HepG2 (cell line): ENCODE results near the gene MICOS13. TPM values are rescaled to one million over a fixed set of nuclear protein-coding genes. Genes with fewer than 3 reads are reported as not detected.

Experiments
- ADNP ChIP-seq: sonication (generic); formaldehyde crosslinking; IDR thresholded peaks from 2 replicates; pipeline ENCODE4 v1.4.0; 2020; ENCODE audit warnings: missing genetic modification reagents
- AGO1 ChIP-seq: fragments of 200-400 bp; formaldehyde crosslinking; IDR thresholded peaks from 2 replicates; pipeline ENCODE4 v1.6.1; 2017; ENCODE audit warnings: mild to moderate bottlenecking, low read depth, low read length, moderate library complexity; ENCODE audit not compliant: poor library complexity, severe bottlenecking
- CCAR2 ChIP-seq: fragments of 200-400 bp; formaldehyde crosslinking; optimal IDR thresholded peaks from 2 replicates; pipeline ENCODE3; 2018; ENCODE audit warnings: low read depth, mild to moderate bottlenecking, low read length, moderate library complexity
- GATAD2A ChIP-seq: IDR thresholded peaks from 2 replicates; pipeline ENCODE4 v1.6.1; 2016
- MED1 ChIP-seq: sonication (generic); formaldehyde crosslinking; IDR thresholded peaks from 2 replicates; pipeline ENCODE4 v1.4.0; 2020; ENCODE audit warnings: missing genetic modification reagents
- NR3C1 ChIP-seq: sonication (generic); formaldehyde crosslinking; IDR thresholded peaks from 2 replicates; pipeline ENCODE4 v1.4.0; 2020; ENCODE audit warnings: missing genetic modification reagents
- SETDB1 ChIP-seq: sonication (generic); formaldehyde crosslinking; IDR thresholded peaks from 2 replicates; pipeline ENCODE4 v1.5.1; 2020; ENCODE audit warnings: missing genetic modification reagents, mild to moderate bottlenecking, borderline replicate concordance
- XBP1 ChIP-seq: sonication (generic); formaldehyde crosslinking; IDR thresholded peaks from 2 replicates; pipeline ENCODE4 v1.5.0; 2020; ENCODE audit warnings: missing genetic modification reagents
- ZNF205 ChIP-seq: IDR thresholded peaks from 2 replicates; pipeline ENCODE4 v1.6.1; 2018; ENCODE audit warnings: missing biosample characterization, missing genetic modification reagents
- ZNF260 ChIP-seq: sonication (generic); formaldehyde crosslinking; IDR thresholded peaks from 2 replicates; pipeline ENCODE4 v1.4.0; 2020; ENCODE audit warnings: missing genetic modification reagents, low read depth, mild to moderate bottlenecking, borderline replicate concordance
- ZNF329 ChIP-seq: sonication (generic); formaldehyde crosslinking; IDR thresholded peaks from 2 replicates; pipeline ENCODE4 v1.9.0; 2021; ENCODE audit warnings: low read depth, mild to moderate bottlenecking, missing genetic modification reagents
- ZNF331 ChIP-seq: sonication (generic); formaldehyde crosslinking; IDR thresholded peaks from 2 replicates; pipeline ENCODE4 v1.4.0; 2020; ENCODE audit warnings: missing genetic modification reagents
- ZNF543 ChIP-seq: sonication (generic); formaldehyde crosslinking; IDR thresholded peaks from 2 replicates; pipeline ENCODE4 v1.4.0; 2020; ENCODE audit warnings: mild to moderate bottlenecking, missing genetic modification reagents
- ZSCAN12 ChIP-seq: sonication (generic); formaldehyde crosslinking; IDR thresholded peaks from 2 replicates; pipeline ENCODE4 v1.9.0; 2021; ENCODE audit warnings: mild to moderate bottlenecking, missing genetic modification reagents
- polyA plus RNA-seq, 8 experiments: library from polyadenylated mRNA; depleted of rRNA in 3 of 8; stranded (reverse) in 7 of 8; unstranded in 1 of 8; fragments of >200 nt; fragmentation: Illumina TruSeq in 4 of 8; extraction: Trizol in 4 of 8; gene quantifications; 2 replicates each; pipeline versions ENCODE4 v1.2.1 to v1.2.3, GENCODE V29; 2011 to 2016; ENCODE audit warnings: low read depth in 4 of 8, missing spikeins in 1 of 8, mixed read lengths in 1 of 8; ENCODE audit not compliant: insufficient read depth in 1 of 8
- total RNA-seq, 5 experiments: library from RNA; depleted of rRNA; stranded (reverse); fragments of >200 nt; fragmentation: Illumina TruSeq; extraction: Trizol; gene quantifications; 2 replicates each; pipeline ENCODE4 v1.2.3, GENCODE V29; 2016; ENCODE audit warnings: low read depth in 1 of 5
- TF ChIP-seq, protein P1 (sequence below): sonication (generic); formaldehyde crosslinking; IDR thresholded peaks from 2 replicates; pipeline ENCODE4 v1.5.1; 2020; ENCODE audit warnings: mild to moderate bottlenecking, missing genetic modification reagents, borderline replicate concordance
- TF ChIP-seq, protein P2 (sequence below): sonication (generic); formaldehyde crosslinking; IDR thresholded peaks from 2 replicates; pipeline ENCODE4 v1.5.0; 2020; ENCODE audit warnings: missing genetic modification reagents
- TF ChIP-seq, protein P3 (sequence below): fragments of 450-650 bp; IDR thresholded peaks from 2 replicates; pipeline ENCODE4 v1.6.1; 2017
- TF ChIP-seq, protein P4 (sequence below): sonication (generic); formaldehyde crosslinking; IDR thresholded peaks from 2 replicates; pipeline ENCODE4 v1.4.0; 2020; ENCODE audit warnings: missing genetic modification reagents, borderline replicate concordance

Gene MICOS13
- total and polyA plus RNA-seq, 2 of the 13 experiments (the other 11 are each of a cell fraction or from before 2014, with no cell fraction given) = 28.8 to 35.4 TPM

DNA sequence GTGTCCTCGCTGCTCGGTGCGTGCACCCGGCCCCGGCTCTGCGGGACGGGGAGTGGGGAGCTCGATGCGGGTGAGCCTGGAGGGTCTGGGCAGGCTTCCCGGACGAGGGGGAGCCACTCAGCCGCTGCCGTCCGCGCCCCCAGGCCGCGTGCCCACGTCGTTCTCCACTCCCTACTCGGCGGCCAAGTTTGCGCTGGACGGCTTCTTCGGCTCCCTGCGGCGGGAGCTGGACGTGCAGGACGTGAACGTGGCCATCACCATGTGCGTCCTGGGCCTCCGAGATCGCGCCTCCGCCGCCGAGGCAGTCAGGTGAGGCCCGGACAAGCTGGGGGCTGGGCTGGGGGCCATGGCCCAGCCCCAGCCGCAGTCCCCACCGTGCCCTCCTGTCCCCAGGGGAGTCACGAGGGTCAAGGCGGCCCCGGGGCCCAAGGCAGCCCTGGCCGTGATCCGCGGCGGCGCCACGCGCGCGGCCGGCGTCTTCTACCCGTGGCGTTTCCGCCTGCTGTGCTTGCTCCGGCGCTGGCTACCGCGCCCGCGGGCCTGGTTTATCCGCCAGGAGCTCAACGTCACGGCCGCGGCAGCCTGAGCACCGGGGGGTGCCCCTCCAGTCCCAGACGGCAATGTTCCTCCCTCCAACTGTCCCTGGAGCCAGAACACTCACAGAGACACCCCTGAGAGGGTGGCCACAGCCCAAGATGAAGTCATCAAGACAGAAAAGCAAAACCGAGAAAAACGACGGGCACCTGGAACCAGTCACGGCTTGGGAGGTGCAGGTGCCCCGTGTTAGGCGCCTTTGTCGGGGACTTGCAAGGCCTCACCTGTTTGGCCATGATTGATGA lies 7.3 kb upstream of the MICOS13 start (continued):
- TF ChIP-seq, protein P1, sequence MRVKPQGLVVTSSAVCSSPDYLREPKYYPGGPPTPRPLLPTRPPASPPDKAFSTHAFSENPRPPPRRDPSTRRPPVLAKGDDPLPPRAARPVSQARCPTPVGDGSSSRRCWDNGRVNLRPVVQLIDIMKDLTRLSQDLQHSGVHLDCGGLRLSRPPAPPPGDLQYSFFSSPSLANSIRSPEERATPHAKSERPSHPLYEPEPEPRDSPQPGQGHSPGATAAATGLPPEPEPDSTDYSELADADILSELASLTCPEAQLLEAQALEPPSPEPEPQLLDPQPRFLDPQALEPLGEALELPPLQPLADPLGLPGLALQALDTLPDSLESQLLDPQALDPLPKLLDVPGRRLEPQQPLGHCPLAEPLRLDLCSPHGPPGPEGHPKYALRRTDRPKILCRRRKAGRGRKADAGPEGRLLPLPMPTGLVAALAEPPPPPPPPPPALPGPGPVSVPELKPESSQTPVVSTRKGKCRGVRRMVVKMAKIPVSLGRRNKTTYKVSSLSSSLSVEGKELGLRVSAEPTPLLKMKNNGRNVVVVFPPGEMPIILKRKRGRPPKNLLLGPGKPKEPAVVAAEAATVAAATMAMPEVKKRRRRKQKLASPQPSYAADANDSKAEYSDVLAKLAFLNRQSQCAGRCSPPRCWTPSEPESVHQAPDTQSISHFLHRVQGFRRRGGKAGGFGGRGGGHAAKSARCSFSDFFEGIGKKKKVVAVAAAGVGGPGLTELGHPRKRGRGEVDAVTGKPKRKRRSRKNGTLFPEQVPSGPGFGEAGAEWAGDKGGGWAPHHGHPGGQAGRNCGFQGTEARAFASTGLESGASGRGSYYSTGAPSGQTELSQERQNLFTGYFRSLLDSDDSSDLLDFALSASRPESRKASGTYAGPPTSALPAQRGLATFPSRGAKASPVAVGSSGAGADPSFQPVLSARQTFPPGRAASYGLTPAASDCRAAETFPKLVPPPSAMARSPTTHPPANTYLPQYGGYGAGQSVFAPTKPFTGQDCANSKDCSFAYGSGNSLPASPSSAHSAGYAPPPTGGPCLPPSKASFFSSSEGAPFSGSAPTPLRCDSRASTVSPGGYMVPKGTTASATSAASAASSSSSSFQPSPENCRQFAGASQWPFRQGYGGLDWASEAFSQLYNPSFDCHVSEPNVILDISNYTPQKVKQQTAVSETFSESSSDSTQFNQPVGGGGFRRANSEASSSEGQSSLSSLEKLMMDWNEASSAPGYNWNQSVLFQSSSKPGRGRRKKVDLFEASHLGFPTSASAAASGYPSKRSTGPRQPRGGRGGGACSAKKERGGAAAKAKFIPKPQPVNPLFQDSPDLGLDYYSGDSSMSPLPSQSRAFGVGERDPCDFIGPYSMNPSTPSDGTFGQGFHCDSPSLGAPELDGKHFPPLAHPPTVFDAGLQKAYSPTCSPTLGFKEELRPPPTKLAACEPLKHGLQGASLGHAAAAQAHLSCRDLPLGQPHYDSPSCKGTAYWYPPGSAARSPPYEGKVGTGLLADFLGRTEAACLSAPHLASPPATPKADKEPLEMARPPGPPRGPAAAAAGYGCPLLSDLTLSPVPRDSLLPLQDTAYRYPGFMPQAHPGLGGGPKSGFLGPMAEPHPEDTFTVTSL (CRISPR knock-in tag) = no peak
- TF ChIP-seq ZNF205 (CRISPR knock-in tag) = no peak
- TF ChIP-seq XBP1 = no peak
- TF ChIP-seq ZNF543 = 0 out of 2 replicates have a peak, but pooled peaks have one; percentile 67
- no peak for TF ChIP-seq ZNF331
- TF ChIP-seq NR3C1 = no peak
- no peak for TF ChIP-seq MED1 (CRISPR knock-in tag)
- no peak for TF ChIP-seq AGO1
- TF ChIP-seq ZSCAN12 (CRISPR knock-in tag) = no peak
- TF ChIP-seq GATAD2A (CRISPR knock-in tag) = no peak
- TF ChIP-seq, protein P2, sequence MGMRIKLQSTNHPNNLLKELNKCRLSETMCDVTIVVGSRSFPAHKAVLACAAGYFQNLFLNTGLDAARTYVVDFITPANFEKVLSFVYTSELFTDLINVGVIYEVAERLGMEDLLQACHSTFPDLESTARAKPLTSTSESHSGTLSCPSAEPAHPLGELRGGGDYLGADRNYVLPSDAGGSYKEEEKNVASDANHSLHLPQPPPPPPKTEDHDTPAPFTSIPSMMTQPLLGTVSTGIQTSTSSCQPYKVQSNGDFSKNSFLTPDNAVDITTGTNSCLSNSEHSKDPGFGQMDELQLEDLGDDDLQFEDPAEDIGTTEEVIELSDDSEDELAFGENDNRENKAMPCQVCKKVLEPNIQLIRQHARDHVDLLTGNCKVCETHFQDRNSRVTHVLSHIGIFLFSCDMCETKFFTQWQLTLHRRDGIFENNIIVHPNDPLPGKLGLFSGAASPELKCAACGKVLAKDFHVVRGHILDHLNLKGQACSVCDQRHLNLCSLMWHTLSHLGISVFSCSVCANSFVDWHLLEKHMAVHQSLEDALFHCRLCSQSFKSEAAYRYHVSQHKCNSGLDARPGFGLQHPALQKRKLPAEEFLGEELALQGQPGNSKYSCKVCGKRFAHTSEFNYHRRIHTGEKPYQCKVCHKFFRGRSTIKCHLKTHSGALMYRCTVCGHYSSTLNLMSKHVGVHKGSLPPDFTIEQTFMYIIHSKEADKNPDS = no peak
- TF ChIP-seq ZNF260 (CRISPR knock-in tag) = no peak
- TF ChIP-seq ADNP = 0 out of 2 replicates have a peak, but pooled peaks have one; percentile 80
- TF ChIP-seq, protein P3, sequence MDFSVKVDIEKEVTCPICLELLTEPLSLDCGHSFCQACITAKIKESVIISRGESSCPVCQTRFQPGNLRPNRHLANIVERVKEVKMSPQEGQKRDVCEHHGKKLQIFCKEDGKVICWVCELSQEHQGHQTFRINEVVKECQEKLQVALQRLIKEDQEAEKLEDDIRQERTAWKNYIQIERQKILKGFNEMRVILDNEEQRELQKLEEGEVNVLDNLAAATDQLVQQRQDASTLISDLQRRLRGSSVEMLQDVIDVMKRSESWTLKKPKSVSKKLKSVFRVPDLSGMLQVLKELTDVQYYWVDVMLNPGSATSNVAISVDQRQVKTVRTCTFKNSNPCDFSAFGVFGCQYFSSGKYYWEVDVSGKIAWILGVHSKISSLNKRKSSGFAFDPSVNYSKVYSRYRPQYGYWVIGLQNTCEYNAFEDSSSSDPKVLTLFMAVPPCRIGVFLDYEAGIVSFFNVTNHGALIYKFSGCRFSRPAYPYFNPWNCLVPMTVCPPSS = no peak
- TF ChIP-seq SETDB1 (CRISPR knock-in tag) = no peak
- TF ChIP-seq, protein P4, sequence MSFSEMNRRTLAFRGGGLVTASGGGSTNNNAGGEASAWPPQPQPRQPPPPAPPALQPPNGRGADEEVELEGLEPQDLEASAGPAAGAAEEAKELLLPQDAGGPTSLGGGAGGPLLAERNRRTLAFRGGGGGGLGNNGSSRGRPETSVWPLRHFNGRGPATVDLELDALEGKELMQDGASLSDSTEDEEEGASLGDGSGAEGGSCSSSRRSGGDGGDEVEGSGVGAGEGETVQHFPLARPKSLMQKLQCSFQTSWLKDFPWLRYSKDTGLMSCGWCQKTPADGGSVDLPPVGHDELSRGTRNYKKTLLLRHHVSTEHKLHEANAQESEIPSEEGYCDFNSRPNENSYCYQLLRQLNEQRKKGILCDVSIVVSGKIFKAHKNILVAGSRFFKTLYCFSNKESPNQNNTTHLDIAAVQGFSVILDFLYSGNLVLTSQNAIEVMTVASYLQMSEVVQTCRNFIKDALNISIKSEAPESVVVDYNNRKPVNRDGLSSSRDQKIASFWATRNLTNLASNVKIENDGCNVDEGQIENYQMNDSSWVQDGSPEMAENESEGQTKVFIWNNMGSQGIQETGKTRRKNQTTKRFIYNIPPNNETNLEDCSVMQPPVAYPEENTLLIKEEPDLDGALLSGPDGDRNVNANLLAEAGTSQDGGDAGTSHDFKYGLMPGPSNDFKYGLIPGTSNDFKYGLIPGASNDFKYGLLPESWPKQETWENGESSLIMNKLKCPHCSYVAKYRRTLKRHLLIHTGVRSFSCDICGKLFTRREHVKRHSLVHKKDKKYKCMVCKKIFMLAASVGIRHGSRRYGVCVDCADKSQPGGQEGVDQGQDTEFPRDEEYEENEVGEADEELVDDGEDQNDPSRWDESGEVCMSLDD (CRISPR knock-in tag) = no peak
- no peak for TF ChIP-seq CCAR2
- 0 out of 2 replicates have a peak, but pooled peaks have one; percentile 16 for TF ChIP-seq ZNF329
